HT-29 (cell line): ENCODE results near the gene HTR3D. TPM values are rescaled to one million over a fixed set of nuclear protein-coding genes. Genes with fewer than 3 reads are reported as not detected.
"Not testable (repeated sequence)": the region's sequence is repeated elsewhere in the genome, so short reads cannot be mapped to it uniquely, and the experiment has no call there.

Experiments
- DNase-seq: peaks from one replicate; pipeline ENCODE4 v3.0.0-alpha.2; 2015; ENCODE audit warnings: low spot score
- total RNA-seq: library from RNA; depleted of rRNA; stranded (reverse); fragments of >200 nt; shearing (Covaris generic); gene quantifications from 2 replicates; pipeline ENCODE4 v1.2.3, GENCODE V29; 2014; rRNA removed

HTR3D gene
- total RNA-seq = not detected in 2 replicates

- DNase-seq = no peak
These were observed at the start of gene HTR3D for GRCh38 chr3:184031187-184031792. HTR3D (plus strand) TSS chr3:184031742; CDS start chr3:184031742, 0 bp downstream.

GRCh38 chr3:183981990-183982644 lies 49.4 kb upstream of the HTR3D start:
- DNase-seq = no peak

- DNase-seq = no peak
These were observed 47.3 kb upstream of the HTR3D start for GRCh38 chr3:183984127-183984740.

GRCh38 chr3:183984749-183985729 lies 46.5 kb upstream of the HTR3D start:
- no peak for DNase-seq

- DNase-seq = no peak
These were observed 44.4 kb upstream of the HTR3D start for GRCh38 chr3:183987000-183987600.

- DNase-seq = no peak
These were observed 43.2 kb upstream of the HTR3D start for GRCh38 chr3:183988216-183988790.

GRCh38 chr3:183991403-183991802 lies 40.1 kb upstream of the HTR3D start:
- no peak for DNase-seq

GRCh38 chr3:184001761-184002160 lies 29.8 kb upstream of the HTR3D start:
- no peak for DNase-seq

GRCh38 chr3:184002469-184002868 lies 29.1 kb upstream of the HTR3D start:
- no peak for DNase-seq

GRCh38 chr3:184003187-184003967 lies 28.2 kb upstream of the HTR3D start:
- DNase-seq = no peak

- no peak for DNase-seq
These were observed 27.1 kb upstream of the HTR3D start for GRCh38 chr3:184004476-184004875.

- DNase-seq = peak; percentile 98
These were observed 25.5 kb upstream of the HTR3D start for GRCh38 chr3:184005941-184006507.

- DNase-seq = not testable (repeated sequence)
These were observed 24.3 kb upstream of the HTR3D start for GRCh38 chr3:184007143-184007813.

- no peak for DNase-seq
These were observed 23.4 kb upstream of the HTR3D start for GRCh38 chr3:184008161-184008560.

GRCh38 chr3:184011230-184011876 lies 20.2 kb upstream of the HTR3D start:
- peak; percentile 48 for DNase-seq

- DNase-seq = no peak
These were observed 19.3 kb upstream of the HTR3D start for GRCh38 chr3:184011937-184012889.

GRCh38 chr3:184015381-184016019 lies 16.0 kb upstream of the HTR3D start:
- DNase-seq = no peak
